ENCODE measurements around the gene TDRD12. TPM values are rescaled to one million over a fixed set of nuclear protein-coding genes. Genes with fewer than 3 reads are reported as not detected.
"Not testable (repeated sequence)": the region's sequence is repeated elsewhere in the genome, so short reads cannot be mapped to it uniquely, and the experiment has no call there.

Gene TDRD12
- polyA plus RNA-seq, 1 donor (not counting 4 experiments of a cell fraction or from before 2014, with no cell fraction given): 0.04 TPM

- H3K9me3 ChIP-seq (ENCODE audit: control insufficient read depth, low read depth, low read length): no peaks in the 10 kb centered on the region
- H3K36me3 ChIP-seq (ENCODE audit: control insufficient read depth in 2 of 2, extremely low read depth in 1 of 2, insufficient read depth in 2 of 2, low read length in 2 of 2): no peaks in the 10 kb centered on the region
- H3K9me1 ChIP-seq (ENCODE audit: control insufficient read depth, extremely low read depth, insufficient read depth, low read length): no peaks in the 10 kb centered on the region
- TF ChIP-seq EZH2 (IDR thresholded peaks at IDR 0.05; ENCODE audit: low read length): no peak
- H3K27ac ChIP-seq (ENCODE audit: control insufficient read depth, insufficient read depth, low read length): no peak overlapping the region
- dilution Hi-C loops (cut with MboI; ENCODE audit: extremely low pct_ligation_motif_present, low sequenced_read_pairs): no loop called here
- DNase-seq (ENCODE audit: low read depth, low spot score): no peak
- H3K4me3 ChIP-seq (ENCODE audit: control insufficient read depth in 2 of 3, extremely low read depth in 1 of 3, insufficient read depth in 2 of 3, low read depth in 1 of 3, low read length in 3 of 3): no peak overlapping the region
- H3K9ac ChIP-seq (ENCODE audit: control insufficient read depth, extremely low read depth, insufficient read depth, low read length): no peak overlapping the region
- H4K20me1 ChIP-seq (ENCODE audit: control insufficient read depth, extremely low read depth, insufficient read depth, low read length): no peaks in the 10 kb centered on the region
- H3K4me1 ChIP-seq (ENCODE audit: control insufficient read depth, extremely low read depth, insufficient read depth, low read length): no peaks in the 10 kb centered on the region
- no peaks in the 10 kb centered on the region for H3K27me3 ChIP-seq (ENCODE audit: control insufficient read depth, extremely low read depth, insufficient read depth, low read length)
- no peak for FAIRE-seq
- H2AFZ ChIP-seq (ENCODE audit: control insufficient read depth, low read length): no peak overlapping the region
- H3K79me2 ChIP-seq (ENCODE audit: control insufficient read depth, insufficient read depth, low read length): no peaks in the 10 kb centered on the region
- no peak overlapping the region for H3K4me2 ChIP-seq (ENCODE audit: control insufficient read depth, extremely low read depth, insufficient read depth, low read depth, low read length)
These were observed 145.8 kb downstream of the TDRD12 start for GRCh38 chr19:32865326-32865725.

- H2AFZ ChIP-seq (ENCODE audit: control insufficient read depth, low read length): no peak overlapping the region
- no peaks in the 10 kb centered on the region for H3K79me2 ChIP-seq (ENCODE audit: control insufficient read depth, insufficient read depth, low read length)
- no peaks in the 10 kb centered on the region for H3K9me3 ChIP-seq (ENCODE audit: control insufficient read depth, low read depth, low read length)
- no peaks in the 10 kb centered on the region for H3K27me3 ChIP-seq (ENCODE audit: control insufficient read depth, extremely low read depth, insufficient read depth, low read length)
- H4K20me1 ChIP-seq (ENCODE audit: control insufficient read depth, extremely low read depth, insufficient read depth, low read length): no peaks in the 10 kb centered on the region
- dilution Hi-C loops (cut with MboI; ENCODE audit: extremely low pct_ligation_motif_present, low sequenced_read_pairs): no loop called here
- H3K4me3 ChIP-seq (ENCODE audit: control insufficient read depth in 2 of 3, extremely low read depth in 1 of 3, insufficient read depth in 2 of 3, low read depth in 1 of 3, low read length in 3 of 3): no peak overlapping the region
- H3K9ac ChIP-seq (ENCODE audit: control insufficient read depth, extremely low read depth, insufficient read depth, low read length): no peak overlapping the region
- no peak for TF ChIP-seq EZH2 (IDR thresholded peaks at IDR 0.05; ENCODE audit: low read length)
- no peak overlapping the region for H3K27ac ChIP-seq (ENCODE audit: control insufficient read depth, insufficient read depth, low read length)
- FAIRE-seq: no peak
- H3K4me2 ChIP-seq (ENCODE audit: control insufficient read depth, extremely low read depth, insufficient read depth, low read depth, low read length): no peak overlapping the region
- no peaks in the 10 kb centered on the region for H3K9me1 ChIP-seq (ENCODE audit: control insufficient read depth, extremely low read depth, insufficient read depth, low read length)
- no peaks in the 10 kb centered on the region for H3K36me3 ChIP-seq (ENCODE audit: control insufficient read depth in 2 of 2, extremely low read depth in 1 of 2, insufficient read depth in 2 of 2, low read length in 2 of 2)
- H3K4me1 ChIP-seq (ENCODE audit: control insufficient read depth, extremely low read depth, insufficient read depth, low read length): no peaks in the 10 kb centered on the region
- no peak for DNase-seq (ENCODE audit: low read depth, low spot score)
These were observed 146.5 kb downstream of the TDRD12 start for GRCh38 chr19:32866061-32866460.

GRCh38 chr19:32866564-32867265 is 147.1 kb downstream of the TDRD12 start:
- FAIRE-seq (no peak), DNase-seq (ENCODE audit: low read depth, low spot score) (no peak)
- H3K27me3 ChIP-seq (ENCODE audit: control insufficient read depth, extremely low read depth, insufficient read depth, low read length): no peaks in the 10 kb centered on the region
- H3K9ac ChIP-seq (ENCODE audit: control insufficient read depth, extremely low read depth, insufficient read depth, low read length): no peak overlapping the region
- H2AFZ ChIP-seq (ENCODE audit: control insufficient read depth, low read length): no peak overlapping the region
- H3K4me2 ChIP-seq (ENCODE audit: control insufficient read depth, extremely low read depth, insufficient read depth, low read depth, low read length): no peak overlapping the region
- no peak overlapping the region for H3K27ac ChIP-seq (ENCODE audit: control insufficient read depth, insufficient read depth, low read length)
- no peak for TF ChIP-seq CTCF (optimal IDR thresholded peaks at IDR 0.05 in 1 of 3, IDR thresholded peaks at IDR 0.05 in 1 of 3, conservative IDR thresholded peaks at IDR 0.05 in 1 of 3; ENCODE audit: extremely low read depth in 1 of 3, insufficient read depth in 2 of 3, low read length in 3 of 3)
- no peaks in the 10 kb centered on the region for H3K79me2 ChIP-seq (ENCODE audit: control insufficient read depth, insufficient read depth, low read length)
- no peaks in the 10 kb centered on the region for H3K9me3 ChIP-seq (ENCODE audit: control insufficient read depth, low read depth, low read length)
- dilution Hi-C loops (cut with MboI; ENCODE audit: extremely low pct_ligation_motif_present, low sequenced_read_pairs): no loop called here
- H4K20me1 ChIP-seq (ENCODE audit: control insufficient read depth, extremely low read depth, insufficient read depth, low read length): no peaks in the 10 kb centered on the region
- no peak overlapping the region for H3K4me3 ChIP-seq (ENCODE audit: control insufficient read depth in 2 of 3, extremely low read depth in 1 of 3, insufficient read depth in 2 of 3, low read depth in 1 of 3, low read length in 3 of 3)
- no peaks in the 10 kb centered on the region for H3K9me1 ChIP-seq (ENCODE audit: control insufficient read depth, extremely low read depth, insufficient read depth, low read length)
- H3K4me1 ChIP-seq (ENCODE audit: control insufficient read depth, extremely low read depth, insufficient read depth, low read length): no peaks in the 10 kb centered on the region
- no peaks in the 10 kb centered on the region for H3K36me3 ChIP-seq (ENCODE audit: control insufficient read depth in 2 of 2, extremely low read depth in 1 of 2, insufficient read depth in 2 of 2, low read length in 2 of 2)

- H3K4me3 ChIP-seq (ENCODE audit: control insufficient read depth in 2 of 3, extremely low read depth in 1 of 3, insufficient read depth in 2 of 3, low read depth in 1 of 3, low read length in 3 of 3); H3K27me3 ChIP-seq (ENCODE audit: control insufficient read depth, extremely low read depth, insufficient read depth, low read length); H4K20me1 ChIP-seq (ENCODE audit: control insufficient read depth, extremely low read depth, insufficient read depth, low read length); H2AFZ ChIP-seq (ENCODE audit: control insufficient read depth, low read length); dilution Hi-C loops (cut with MboI; ENCODE audit: extremely low pct_ligation_motif_present, low sequenced_read_pairs); H3K9me3 ChIP-seq (ENCODE audit: control insufficient read depth, low read depth, low read length); H3K9me1 ChIP-seq (ENCODE audit: control insufficient read depth, extremely low read depth, insufficient read depth, low read length); H3K27ac ChIP-seq (ENCODE audit: control insufficient read depth, insufficient read depth, low read length); H3K4me2 ChIP-seq (ENCODE audit: control insufficient read depth, extremely low read depth, insufficient read depth, low read depth, low read length); FAIRE-seq; H3K36me3 ChIP-seq (ENCODE audit: control insufficient read depth in 2 of 2, extremely low read depth in 1 of 2, insufficient read depth in 2 of 2, low read length in 2 of 2); H3K9ac ChIP-seq (ENCODE audit: control insufficient read depth, extremely low read depth, insufficient read depth, low read length); H3K79me2 ChIP-seq (ENCODE audit: control insufficient read depth, insufficient read depth, low read length); DNase-seq (ENCODE audit: low read depth, low spot score); H3K4me1 ChIP-seq (ENCODE audit: control insufficient read depth, extremely low read depth, insufficient read depth, low read length): not testable (repeated sequence)
These were observed 147.9 kb downstream of the TDRD12 start for GRCh38 chr19:32867436-32867835.
